A549 (cell line): ENCODE data around the gene CDK5R1. TPM values are rescaled to one million over a fixed set of nuclear protein-coding genes. Genes with fewer than 3 reads are reported as not detected.
A peak's percentile ranks its signal among the peaks of the same experiment; 100 is the strongest.

Experiments used
- ATAC-seq, 2 experiments: fragments of 200-7000 bp in 1 of 2; fragments of >200 bp in 1 of 2; cut with Nextera tagmentation in 1 of 2; cut with Tn5 transposase in 1 of 2; 3 replicates each; pipeline versions ENCODE4 v1.8.0 to v1.9.1; 2018 to 2020; ENCODE audit warnings: mild to moderate bottlenecking in 1 of 2, moderate library complexity in 1 of 2
- CTCF ChIA-PET: fragments of 300-600 bp; sonication (Branson Sonifier 250); formaldehyde crosslinking; extraction: SDS; loops from one replicate; lab custom pipeline; 2021; ENCODE audit warnings: antibody characterized with exemption, inconsistent platforms; lab: Yijun Ruan, JAX
- POLR2A ChIA-PET: fragments of 350-600 bp; formaldehyde crosslinking; extraction: SDS; loops from one replicate; lab custom pipeline; 2021; ENCODE audit warnings: antibody characterized with exemption, inconsistent platforms; lab: Yijun Ruan, JAX
- DNase-seq, 2 experiments: peaks; one replicate each; pipeline versions ENCODE4 v3.0.0 to v3.0.0-alpha.2; 2011 to 2016; ENCODE audit warnings: low read depth in 1 of 2, low spot score in 1 of 2
- FAIRE-seq: peaks from 2 replicates; lab custom pipeline; 2011; peaks lifted over from hg19 to GRCh38; lab: Jason Lieb, UNC
- H3K27ac ChIP-seq, 2 experiments: fragments of >200 bp; sonication (Bioruptor Twin); formaldehyde crosslinking; 3 replicates each; pipeline ENCODE4 v1.5.1; 2016 to 2017
- H3K4me1 ChIP-seq: fragments of >200 bp; sonication (Bioruptor Twin); formaldehyde crosslinking; 3 replicates; pipeline ENCODE4 v1.6.1; 2016
- H3K4me2 ChIP-seq: fragments of >200 bp; sonication (Bioruptor Twin); formaldehyde crosslinking; 3 replicates; pipeline ENCODE4 v1.6.1; 2016
- H3K4me3 ChIP-seq: fragments of >200 bp; sonication (Bioruptor Twin); formaldehyde crosslinking; 3 replicates; pipeline ENCODE4 v1.5.1; 2016
- H3K9me3 ChIP-seq: fragments of >200 bp; sonication (Bioruptor Twin); formaldehyde crosslinking; 3 replicates; pipeline ENCODE4 v1.6.1; 2016
- CEBPB ChIP-seq, 2 experiments: fragments of >200 bp in 1 of 2; sonication (Bioruptor Twin) in 1 of 2; formaldehyde crosslinking in 1 of 2; IDR thresholded peaks; 2 replicates each; pipeline ENCODE4 v1.6.1; 2012 to 2016
- EHF ChIP-seq: fragments of 250-450 bp; sonication (Bioruptor Pico); IDR thresholded peaks from 2 replicates; pipeline ENCODE4 v1.5.0; 2020; ENCODE audit warnings: mild to moderate bottlenecking
- FOXS1 ChIP-seq: fragments of 250-450 bp; sonication (Bioruptor Pico); IDR thresholded peaks from 2 replicates; pipeline ENCODE4 v1.5.0; 2020; ENCODE audit warnings: mild to moderate bottlenecking, moderate library complexity
- HOXB13 ChIP-seq: fragments of 250-450 bp; sonication (Bioruptor Pico); IDR thresholded peaks from 2 replicates; pipeline ENCODE4 v1.5.0; 2020; ENCODE audit warnings: low read depth, mild to moderate bottlenecking, moderate library complexity
- MAZ ChIP-seq: fragments of 150-350 bp; IDR thresholded peaks from 2 replicates; pipeline ENCODE4 v1.6.1; 2014; ENCODE audit warnings: antibody characterized with exemption, low read depth, low read length, borderline replicate concordance
- NPAS2 ChIP-seq: fragments of 250-450 bp; sonication (Bioruptor Pico); IDR thresholded peaks from 2 replicates; pipeline ENCODE4 v1.8.0; 2022; ENCODE audit warnings: mild to moderate bottlenecking, moderate library complexity, borderline replicate concordance
- NR3C1 ChIP-seq: fragments of >200 bp; sonication (Bioruptor Twin); formaldehyde crosslinking; IDR thresholded peaks from 3 replicates; pipeline ENCODE4 v1.6.1; 2017
- POLR2A ChIP-seq: IDR thresholded peaks from 2 replicates; pipeline ENCODE4 v1.6.1; 2012; ENCODE audit warnings: mild to moderate bottlenecking, low read length
- POLR2AphosphoS2 ChIP-seq: conservative IDR thresholded peaks from 2 replicates; pipeline ENCODE4 v1.6.1; 2012; ENCODE audit warnings: low read length, improper control_type of control experiment, inconsistent platforms
- RAD21 ChIP-seq, 2 experiments: fragments of >200 bp in 1 of 2; sonication (Bioruptor Twin) in 1 of 2; formaldehyde crosslinking in 1 of 2; IDR thresholded peaks in 1 of 2; conservative IDR thresholded peaks in 1 of 2; 2 replicates in 1 of 2; 3 replicates in 1 of 2; pipeline ENCODE4 v1.6.1; 2012 to 2018; ENCODE audit warnings: inconsistent platforms in 1 of 2
- RARB ChIP-seq: fragments of 250-450 bp; sonication (Bioruptor Pico); IDR thresholded peaks from 2 replicates; pipeline ENCODE4 v1.8.0; 2021; ENCODE audit warnings: mild to moderate bottlenecking, moderate library complexity
- TFCP2L1 ChIP-seq: fragments of 250-450 bp; sonication (Bioruptor Pico); IDR thresholded peaks from 2 replicates; pipeline ENCODE4 v1.5.0; 2021; ENCODE audit warnings: mild to moderate bottlenecking
- whole genome bisulfite sequencing: methylation state at CpG from one replicate; pipeline ENCODE4 v1.1.6; 2017; ENCODE audit errors: missing lambda C conversion rate; 5-methylcytosine and 5-hydroxymethylcytosine counted together
- polyA plus RNA-seq, 4 experiments: library from polyadenylated mRNA; depleted of rRNA in 3 of 4; stranded (reverse); fragments of >200 nt; fragmentation: RNase III in 1 of 4; extraction: RNeasy Plus Mini Kit Qiagen cat#74134 plus additional on column Dnase treatment in 1 of 4; gene quantifications; 2 replicates in 3 of 4; 3 replicates in 1 of 4; pipeline ENCODE4 v1.2.3, GENCODE V29; 2011 to 2017
- TF ChIP-seq, protein P1 (sequence below): fragments of 450-650 bp; IDR thresholded peaks from 2 replicates; pipeline ENCODE4 v1.6.1; 2014; ENCODE audit warnings: antibody characterized with exemption
- TF ChIP-seq, protein P2 (sequence below): IDR thresholded peaks from 2 replicates; pipeline ENCODE4 v1.6.1; 2012; ENCODE audit warnings: low read depth, borderline replicate concordance

Gene CDK5R1
- polyA plus RNA-seq, 2 of the 4 experiments (the other 2 are of a cell fraction) = 0.93 to 2.8 TPM

DNA sequence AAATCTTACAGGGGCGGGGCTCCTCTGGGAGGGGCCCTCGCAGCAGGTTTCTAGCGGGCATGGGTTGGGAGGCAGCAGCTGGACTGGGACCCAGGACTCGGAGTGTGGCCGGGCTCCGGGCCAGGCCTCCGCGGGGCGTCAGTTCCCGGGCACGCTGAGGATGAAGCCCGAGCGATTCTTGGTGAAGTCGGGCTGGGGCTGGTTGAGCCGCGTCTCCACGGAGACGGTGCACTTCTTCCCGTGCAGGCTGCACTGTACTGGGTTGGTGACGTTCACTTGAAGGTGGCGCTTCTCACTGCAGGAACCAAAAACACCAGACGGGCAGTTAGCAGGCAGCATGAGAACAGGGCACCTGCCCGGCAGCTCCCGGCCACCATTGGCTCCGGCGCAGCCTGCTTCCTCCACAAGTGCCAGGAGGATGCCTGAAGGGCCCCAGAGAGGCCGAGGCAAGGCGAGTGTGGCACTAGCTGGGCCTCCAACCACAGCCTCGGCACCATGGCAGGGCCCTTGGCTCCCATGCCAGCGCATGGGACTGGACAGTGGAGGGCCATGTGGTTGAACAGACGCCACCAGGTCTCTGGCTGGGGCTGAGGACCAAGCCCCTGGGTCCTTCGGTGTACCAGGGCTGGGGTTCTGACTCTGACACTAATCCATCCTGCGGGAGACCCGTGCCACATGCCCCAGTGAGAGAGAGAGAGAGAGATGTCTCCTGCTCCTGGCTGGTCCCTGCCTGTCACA is 8.0 kb downstream of the CDK5R1 start (continued):
- TF ChIP-seq EHF (CRISPR knock-in tag) = no peak
- TF ChIP-seq MAZ = no peak

DNA sequence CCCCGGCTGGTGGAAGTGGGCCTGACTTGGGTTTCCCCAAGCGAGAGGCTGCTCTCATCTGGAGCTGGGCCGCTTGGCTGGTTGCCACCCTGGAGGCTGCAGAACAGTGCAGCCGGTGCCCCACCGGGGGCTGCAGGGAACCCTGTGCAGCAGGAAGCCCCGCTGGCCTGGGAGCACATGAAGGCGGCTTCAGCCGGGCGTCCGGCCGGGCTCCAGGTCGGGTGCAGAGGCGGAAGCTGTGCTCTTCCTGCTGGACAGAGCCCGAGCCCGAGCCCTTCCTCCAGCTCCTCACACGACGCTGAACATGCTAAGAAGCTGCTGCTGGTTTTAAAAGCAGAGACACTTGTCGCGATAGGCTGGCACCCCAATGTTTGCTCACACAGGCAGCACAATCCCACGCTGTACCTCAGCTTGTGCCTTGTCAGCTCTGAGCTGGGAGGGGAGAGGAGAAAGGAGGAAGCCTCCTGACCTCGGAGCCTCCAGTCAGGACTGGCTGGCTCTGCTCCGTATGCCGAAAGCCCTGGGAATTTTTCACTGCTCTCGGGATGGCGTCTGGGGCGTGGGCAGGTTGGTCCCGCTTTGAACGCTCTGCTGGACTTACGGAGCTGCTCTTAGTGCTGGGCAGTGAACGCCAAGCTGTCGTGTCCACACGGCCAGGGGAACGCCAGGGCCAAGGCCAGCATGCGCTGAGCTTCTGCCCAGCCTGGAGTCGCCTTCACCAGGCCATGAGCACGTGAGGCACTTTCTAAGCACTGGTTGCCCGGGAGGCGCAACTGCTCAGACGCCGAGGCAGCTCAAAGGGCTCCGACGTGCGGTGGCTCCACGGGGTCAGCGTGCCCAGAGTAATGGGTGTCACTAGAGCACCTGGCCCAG is 8.8 kb downstream of the CDK5R1 start:
- peak overlapping the region in 1 of 2 experiments; percentile 29; a peak in 2 of 6 replicates for H3K27ac ChIP-seq
- POLR2A ChIA-PET = no interaction called here
- TF ChIP-seq MAZ (no peak), NR3C1 (no peak), NPAS2 (CRISPR knock-in tag) (no peak), POLR2AphosphoS2 (no peak), CEBPB (IDR thresholded peaks at IDR 0.05) (no peak), TFCP2L1 (CRISPR knock-in tag) (no peak)
- TF ChIP-seq, all 56 proteins: peak for 0
- CTCF ChIA-PET = interaction anchor here (0.9 to 2.0 kb wide), 5 partner anchors 9 to 163 kb away, joined by 3 to 11 read pairs (median 6); partner anchors contain the start of gene CDK5R1
- 86% methylated on average over 43 of the region's 45 CpGs for WGBS
- H3K4me1 ChIP-seq = peaks cover 12% of the 10 kb centered on the region; the same call in 2 of the 3 replicates
- H3K4me3 ChIP-seq = no peak overlapping the region
- ATAC-seq = peak in 1 of 2 experiments; percentile 13; a peak in 3 of 6 replicates
- no peak overlapping the region for H3K4me2 ChIP-seq
- no peaks in the 10 kb centered on the region for H3K9me3 ChIP-seq
- no peak for FAIRE-seq
- DNase-seq = no peak

DNA sequence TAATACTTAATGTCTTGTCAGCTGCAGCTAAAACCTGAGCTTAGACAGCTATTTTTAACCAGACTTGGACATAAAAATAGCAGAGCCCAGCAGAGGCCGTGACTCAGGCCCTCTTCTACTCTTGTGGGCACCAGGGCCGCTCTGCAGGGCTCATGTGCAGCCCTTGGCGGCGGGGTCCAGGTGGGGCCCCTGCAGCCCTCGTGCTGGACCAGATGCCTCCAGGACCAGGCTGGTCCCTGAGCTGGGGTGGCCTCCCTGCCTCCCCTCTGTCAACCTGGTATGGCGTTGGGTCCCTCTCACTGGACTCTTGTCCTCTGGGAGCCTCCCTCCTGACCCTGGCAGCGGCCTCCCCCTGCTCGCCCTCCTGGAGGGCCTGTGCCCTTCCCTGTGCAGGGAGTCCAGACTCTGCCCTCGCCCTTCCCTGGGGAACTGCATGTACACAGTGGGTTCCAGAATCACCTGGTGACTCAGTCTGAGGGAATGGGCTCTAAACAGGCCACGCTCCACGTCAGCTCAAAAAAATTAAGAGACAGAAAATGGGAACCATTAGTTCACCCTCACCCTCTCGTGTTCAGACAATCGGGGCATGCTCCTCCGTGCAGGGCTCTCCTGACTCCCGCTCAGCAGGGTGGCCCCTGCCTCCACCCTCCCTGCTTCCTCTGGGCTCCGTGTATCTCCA is 9.7 kb downstream of the CDK5R1 start:
- Histone ChIP-seq H3K27ac (peak overlapping the region; percentile 38 to 53; a peak in 3 of 6 replicates), H3K4me2 (peak overlapping the region; percentile 19; the same call in 1 of the 3 replicates), H3K4me1 (peaks cover 12% of the 10 kb centered on the region; the same call in 2 of the 3 replicates), H3K4me3 (no peak overlapping the region), H3K9me3 (no peaks in the 10 kb centered on the region)
- FAIRE-seq (no peak), DNase-seq (no peak), ATAC-seq (peak; percentile 8 to 65; a peak in 4 of 6 replicates)
- POLR2A ChIA-PET = no interaction called here
- no peak for TF ChIP-seq FOXS1 (CRISPR knock-in tag)
- TF ChIP-seq RAD21 (conservative IDR thresholded peaks at IDR 0.05 in 1 of 2, IDR thresholded peaks at IDR 0.05 in 1 of 2) = no peak
- TF ChIP-seq, protein P1, sequence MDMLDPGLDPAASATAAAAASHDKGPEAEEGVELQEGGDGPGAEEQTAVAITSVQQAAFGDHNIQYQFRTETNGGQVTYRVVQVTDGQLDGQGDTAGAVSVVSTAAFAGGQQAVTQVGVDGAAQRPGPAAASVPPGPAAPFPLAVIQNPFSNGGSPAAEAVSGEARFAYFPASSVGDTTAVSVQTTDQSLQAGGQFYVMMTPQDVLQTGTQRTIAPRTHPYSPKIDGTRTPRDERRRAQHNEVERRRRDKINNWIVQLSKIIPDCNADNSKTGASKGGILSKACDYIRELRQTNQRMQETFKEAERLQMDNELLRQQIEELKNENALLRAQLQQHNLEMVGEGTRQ = no peak
- no peak for TF ChIP-seq RARB (CRISPR knock-in tag)
- TF ChIP-seq POLR2A = no peak
- no peak for TF ChIP-seq CEBPB (IDR thresholded peaks at IDR 0.05)
- TF ChIP-seq MAZ = no peak
- TF ChIP-seq, protein P2, sequence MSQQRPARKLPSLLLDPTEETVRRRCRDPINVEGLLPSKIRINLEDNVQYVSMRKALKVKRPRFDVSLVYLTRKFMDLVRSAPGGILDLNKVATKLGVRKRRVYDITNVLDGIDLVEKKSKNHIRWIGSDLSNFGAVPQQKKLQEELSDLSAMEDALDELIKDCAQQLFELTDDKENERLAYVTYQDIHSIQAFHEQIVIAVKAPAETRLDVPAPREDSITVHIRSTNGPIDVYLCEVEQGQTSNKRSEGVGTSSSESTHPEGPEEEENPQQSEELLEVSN = no peak
- TF ChIP-seq HOXB13 (CRISPR knock-in tag) = no peak
- CTCF ChIA-PET = interaction anchor here (0.6 to 2.0 kb wide), 6 partner anchors 10 to 162 kb away, joined by 3 to 11 read pairs (median 4); partner anchors contain the start of gene CDK5R1
- 50% methylated on average over 15 of the region's 16 CpGs for WGBS
